DMS79 (cell line): ENCODE results near the gene GLIS2.

Experiments
- DNase-seq: peaks from one replicate; lab custom pipeline; 2025; lab: John Stamatoyannopoulos, UW

Gene GLIS2

DNA sequence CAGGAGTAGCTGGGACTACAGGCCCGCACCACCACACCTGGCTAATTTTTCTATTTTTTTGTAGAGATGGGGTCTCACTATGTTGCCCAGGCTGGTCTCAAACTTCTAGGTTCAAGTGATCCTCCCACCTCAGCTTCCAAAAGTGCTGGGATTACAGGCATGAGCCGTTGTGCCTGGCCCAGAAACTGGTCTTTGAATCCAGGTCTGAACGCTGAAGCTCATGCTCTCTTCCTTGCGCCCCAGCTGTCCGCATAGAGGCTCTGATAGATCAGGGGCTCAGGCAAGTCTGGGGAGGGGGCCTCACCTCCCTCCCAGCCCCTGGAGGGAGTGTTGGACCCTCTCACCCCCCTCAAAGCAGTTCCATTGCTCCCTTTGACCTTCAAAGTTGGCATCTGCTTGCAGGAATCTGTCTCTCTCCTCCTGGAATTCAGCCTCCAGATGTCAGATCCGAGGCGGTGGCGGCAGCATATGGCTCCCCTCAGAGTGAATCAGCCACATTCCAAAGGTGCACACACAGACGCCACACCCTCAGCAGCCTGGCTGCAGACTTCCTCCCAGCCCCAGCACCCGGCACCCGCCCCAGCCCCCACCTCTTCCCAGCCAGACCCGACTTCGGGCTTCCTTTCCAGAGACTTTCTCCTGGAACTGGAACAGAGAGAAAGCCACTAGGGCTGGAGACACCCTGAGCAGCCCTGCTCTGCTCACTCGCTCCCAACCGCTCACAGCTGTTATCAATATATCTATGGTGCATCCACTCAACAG lies 16.9 kb upstream of the GLIS2 start:
- no peak for DNase-seq

DNA sequence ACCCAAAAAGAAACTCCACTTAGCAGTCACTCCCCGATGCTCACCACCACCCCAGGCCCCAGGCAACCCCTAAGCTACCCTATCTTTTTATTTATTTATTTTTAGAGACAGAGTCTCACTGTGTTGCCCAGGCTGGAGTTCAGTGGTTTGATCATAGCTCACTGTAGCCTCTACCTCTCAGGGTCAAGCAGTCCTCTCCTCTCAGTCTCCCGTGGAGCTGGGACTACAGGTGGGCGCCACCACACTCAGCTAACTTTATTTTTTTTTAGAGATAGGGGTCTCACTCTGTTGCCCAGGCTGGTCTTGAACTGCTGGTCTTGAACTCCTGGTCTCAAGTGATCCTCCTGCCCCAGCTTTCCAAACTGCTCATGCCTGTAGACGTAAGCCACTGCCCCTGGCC lies 14.7 kb upstream of the GLIS2 start:
- DNase-seq = no peak

DNA sequence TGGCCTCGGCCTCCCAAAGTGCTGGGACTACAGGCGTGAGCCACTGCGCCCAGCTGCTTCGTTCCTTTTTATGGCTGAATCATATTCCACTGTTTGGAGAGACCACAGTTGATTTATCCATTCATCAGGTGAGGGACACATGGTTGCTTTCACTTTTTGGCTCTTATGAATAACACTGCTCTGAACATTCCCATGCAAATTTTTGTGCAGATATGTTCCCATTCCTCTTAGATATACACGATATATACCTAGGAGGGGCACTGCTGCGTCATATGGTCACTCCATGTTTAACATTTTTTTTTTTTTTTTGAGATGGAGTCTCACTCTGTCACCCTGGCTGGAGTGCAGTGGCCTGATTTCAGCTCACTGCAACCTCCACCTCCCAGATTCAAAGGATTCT lies 13.9 kb upstream of the GLIS2 start:
- no peak for DNase-seq

GRCh38 chr16:4303973-4304372 lies 11.9 kb upstream of the GLIS2 start:
- no peak for DNase-seq

DNA sequence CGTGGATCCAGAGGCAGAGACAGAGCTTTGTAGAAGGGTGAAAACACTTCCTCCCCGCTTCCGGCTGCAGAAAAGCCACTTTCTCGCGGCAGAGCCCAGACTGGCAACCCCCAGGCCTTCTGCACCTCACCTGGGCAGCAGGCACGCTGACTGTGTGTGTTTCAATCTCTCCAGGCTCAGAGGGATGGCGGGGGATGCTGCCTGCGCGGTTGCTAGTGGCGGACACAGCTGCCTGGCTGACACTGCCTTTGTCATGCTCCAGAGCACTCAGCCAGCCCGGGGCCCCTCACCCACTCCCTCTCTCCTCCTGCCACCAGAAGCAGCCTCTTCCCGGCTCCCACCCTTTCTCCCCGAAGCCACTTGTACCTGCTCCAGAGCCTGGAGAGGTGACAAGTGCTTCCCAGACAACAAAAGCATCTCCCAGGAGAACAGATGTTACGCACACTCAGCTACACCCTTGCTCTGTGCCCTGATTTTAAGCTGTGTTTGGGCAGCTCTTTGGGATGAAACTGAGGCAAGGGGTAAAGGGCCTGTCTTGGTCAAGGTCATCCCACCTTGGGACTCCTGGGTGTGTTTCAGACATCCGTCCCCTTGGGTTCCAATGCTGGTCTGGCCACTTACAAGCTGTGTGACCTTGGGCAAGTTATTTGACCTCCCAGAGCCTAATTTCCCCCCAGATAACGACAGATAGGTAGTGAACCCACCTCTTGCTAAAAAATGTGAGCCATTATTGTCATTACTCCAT lies 9.2 kb upstream of the GLIS2 start:
- DNase-seq = peak; percentile 66

DNA sequence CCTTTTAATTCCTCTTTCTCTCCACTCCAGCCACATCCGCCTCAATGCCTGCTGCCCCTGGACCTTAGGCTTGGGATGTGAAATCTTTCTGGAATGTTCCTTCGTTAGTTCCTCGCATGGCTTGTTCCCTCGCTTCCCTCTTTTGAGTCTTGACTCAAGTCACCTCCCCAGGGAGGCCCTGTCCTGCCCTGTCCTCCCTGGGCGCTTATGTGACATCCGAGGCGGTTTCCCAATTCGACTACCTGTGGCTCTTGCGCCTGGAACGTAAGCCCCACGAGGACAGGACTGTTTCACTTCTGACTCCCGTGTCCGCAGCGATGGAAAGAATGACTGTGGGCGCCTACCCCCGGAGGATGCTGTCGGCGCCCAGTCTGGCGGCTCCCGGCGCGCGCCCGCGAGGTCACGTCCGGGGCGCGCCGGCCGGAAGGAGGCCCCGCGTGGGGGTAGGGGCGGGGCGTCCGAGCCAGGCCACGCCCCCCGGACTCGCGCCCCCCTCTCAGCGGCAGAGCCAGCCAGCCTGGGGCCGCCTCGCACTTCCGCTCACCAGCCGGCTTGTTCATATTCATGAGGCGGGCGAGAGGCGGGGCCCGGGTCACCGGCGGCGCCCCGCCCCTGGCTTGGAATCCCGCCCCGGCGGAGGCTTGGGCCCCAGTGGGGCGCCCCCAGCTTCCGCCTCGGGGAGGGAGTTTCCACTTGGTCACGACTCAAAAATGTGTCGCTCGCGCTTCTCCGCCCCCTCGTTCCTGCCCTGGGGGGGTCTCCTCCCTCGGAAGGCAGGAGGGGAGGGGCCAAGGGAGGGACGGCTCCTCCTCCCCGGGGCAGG lies 8.4 kb upstream of the GLIS2 start:
- peak; percentile 84 for DNase-seq

GRCh38 chr16:4309102-4309832 lies 6.6 kb upstream of the GLIS2 start:
- no peak for DNase-seq

DNA sequence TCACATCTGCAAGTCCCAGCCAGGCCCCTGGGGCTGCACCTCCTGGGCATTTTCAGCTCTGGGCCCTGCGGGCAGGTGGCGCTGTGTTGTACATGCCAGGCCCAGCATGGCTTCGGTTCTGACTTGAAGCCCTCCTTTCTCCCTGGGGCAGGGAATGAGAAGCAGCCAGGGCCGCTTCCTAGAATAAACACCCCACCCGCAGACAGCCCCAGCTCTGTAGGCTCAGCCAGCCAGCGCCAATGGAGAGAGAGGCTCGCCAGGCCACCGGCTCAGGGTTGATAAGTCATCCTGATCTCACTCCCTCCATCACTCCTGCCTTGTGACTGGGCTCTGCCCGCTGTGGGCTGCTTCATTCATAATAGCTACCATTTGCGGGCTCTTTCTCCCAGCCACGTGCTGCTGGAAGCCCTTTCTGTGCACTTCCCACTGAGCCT lies 6.0 kb upstream of the GLIS2 start:
- no peak for DNase-seq

DNA sequence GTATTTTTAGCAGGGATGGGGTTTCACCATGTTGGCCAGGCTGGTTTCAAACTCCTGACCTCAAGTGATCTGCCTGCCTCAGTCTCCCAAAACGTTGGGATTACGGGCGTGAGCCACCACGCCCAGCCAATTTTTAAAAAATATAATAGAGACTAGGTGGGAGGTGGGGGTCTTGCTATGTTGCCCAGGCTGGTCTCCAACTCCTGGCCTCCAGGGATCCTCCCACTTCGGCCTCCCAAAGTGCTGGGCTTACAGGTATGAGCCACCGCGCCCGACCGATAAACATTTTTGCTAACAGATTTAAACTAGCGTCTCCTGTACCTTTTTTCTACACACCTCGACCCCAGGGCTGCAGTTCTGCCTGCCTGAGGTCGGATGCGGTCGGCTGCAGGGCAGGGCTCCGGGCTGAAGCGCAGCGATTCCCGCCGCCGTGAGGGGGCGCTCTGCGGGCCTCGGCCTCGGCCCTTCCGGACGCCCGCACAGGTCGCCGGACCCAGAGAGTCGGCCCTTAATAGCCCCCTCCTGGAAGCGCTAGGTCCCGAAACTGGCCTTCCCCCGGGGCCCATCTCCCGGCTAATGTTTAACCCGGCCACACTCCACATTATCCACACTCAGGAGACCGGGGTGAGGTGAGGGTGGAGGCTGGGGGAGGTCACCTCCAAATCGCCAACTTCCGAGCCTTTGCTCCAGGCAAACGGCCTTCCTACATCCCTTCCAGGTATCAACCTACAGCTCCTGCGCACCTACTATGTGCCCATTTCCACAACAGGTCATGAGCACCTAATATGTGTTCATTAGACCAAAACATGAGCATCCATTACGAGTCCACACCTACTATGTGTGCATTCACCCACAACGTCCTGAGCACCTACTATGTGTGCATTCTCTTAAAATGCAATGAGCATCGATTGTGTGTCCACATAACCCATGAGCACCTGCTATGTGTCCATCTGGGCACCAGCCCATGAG lies 2.0 kb upstream of the GLIS2 start:
- DNase-seq = no peak

GRCh38 chr16:4314532-4315185 lies 1.2 kb upstream of the GLIS2 start:
- DNase-seq = no peak

GRCh38 chr16:4316108-4316863 lies 419 bp downstream of the GLIS2 start:
- DNase-seq = no peak

DNA sequence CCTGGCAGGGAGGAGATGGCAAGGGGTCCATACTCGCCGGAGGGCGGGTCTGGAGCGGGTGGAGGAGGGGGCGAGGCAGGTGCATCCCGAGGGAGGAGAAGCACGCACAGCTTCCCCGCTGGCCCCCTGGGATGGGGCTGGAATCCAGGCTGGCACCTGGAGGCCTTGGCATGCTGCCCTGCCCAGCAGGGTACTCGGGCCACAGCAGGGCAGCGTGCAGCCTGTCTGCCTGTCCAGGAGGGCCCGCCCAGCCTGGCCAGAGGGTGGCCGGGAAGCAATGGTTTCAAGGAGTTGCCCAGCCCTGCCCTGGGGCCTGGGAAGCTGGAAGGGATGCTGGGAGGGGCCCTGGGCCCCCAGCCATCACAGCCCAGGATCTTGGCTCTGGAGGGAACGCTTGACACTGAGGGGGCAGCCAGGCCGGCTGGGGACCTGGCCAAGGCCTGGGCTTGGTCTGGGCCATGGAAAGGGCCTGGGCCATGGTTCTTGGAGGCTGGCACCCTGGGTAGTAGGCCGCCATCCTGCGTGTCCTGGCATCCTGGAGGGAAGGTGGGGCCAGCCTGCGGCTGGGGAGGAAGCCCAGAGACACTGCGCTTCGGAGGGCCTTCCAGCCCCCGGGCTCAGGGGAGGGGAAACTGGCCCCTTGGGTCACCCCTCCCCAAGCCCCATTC lies 1.1 kb downstream of the GLIS2 start:
- DNase-seq = peak; percentile 25

GRCh38 chr16:4317532-4318450 lies 1.9 kb downstream of the GLIS2 start:
- no peak for DNase-seq

DNA sequence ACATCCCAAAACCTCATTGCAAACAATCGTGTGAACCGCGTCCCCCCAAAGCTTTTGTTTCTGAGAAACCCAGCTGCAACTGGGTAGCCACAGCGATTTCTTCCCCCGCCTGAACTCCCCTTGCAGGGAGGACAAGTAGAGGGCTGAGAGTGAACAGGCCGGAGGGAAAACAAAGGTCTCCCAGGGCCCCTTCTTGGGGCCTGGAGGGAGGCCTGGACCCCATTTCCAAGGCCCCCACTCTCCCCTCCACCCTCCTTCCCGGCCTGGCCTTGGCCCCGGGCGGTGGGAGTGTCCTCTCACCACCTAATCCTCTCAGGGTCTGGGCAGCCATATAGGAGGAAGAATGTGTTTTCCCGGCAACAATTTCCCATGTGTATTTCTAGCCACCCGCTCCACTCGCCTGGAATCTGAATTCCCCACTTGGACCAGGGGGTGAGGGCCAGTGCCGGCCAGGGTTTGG lies 2.6 kb downstream of the GLIS2 start:
- no peak for DNase-seq

- DNase-seq = no peak
Measured at GRCh38 chr16:4318967-4319366, 3.1 kb downstream of the GLIS2 start.

- peak; percentile 21 for DNase-seq
Measured at GRCh38 chr16:4319454-4320421, 3.9 kb downstream of the GLIS2 start.
